HCT116 (cell line): Measurements from ENCODE around the gene BRD7.

Experiments
- ATF3 ChIP-seq: IDR thresholded peaks from 2 replicates; pipeline ENCODE4 v1.6.1; 2012
- CEBPB ChIP-seq: IDR thresholded peaks from 2 replicates; pipeline ENCODE4 v1.6.1; 2012; ENCODE audit warnings: low read depth
- CTCF ChIP-seq, 3 experiments: fragments of 200-600 bp in 1 of 3; sonication (generic) in 1 of 3; IDR thresholded peaks in 2 of 3; conservative IDR thresholded peaks in 1 of 3; 2 replicates each; pipeline ENCODE4 v1.5.1; 2012 to 2017; ENCODE audit warnings: low read depth in 2 of 3, low read length in 2 of 3, antibody characterized with exemption in 1 of 3, borderline replicate concordance in 1 of 3, control low read depth in 1 of 3, mild to moderate bottlenecking in 1 of 3, mixed read lengths in 1 of 3, mixed run types in 1 of 3, moderate library complexity in 1 of 3; ENCODE audit not compliant: insufficient read depth in 1 of 3
- EZH2phosphoT487 ChIP-seq: fragments of 200-600 bp; IDR thresholded peaks from 2 replicates; pipeline ENCODE4 v1.6.1; 2018; ENCODE audit warnings: antibody characterized with exemption, borderline replicate concordance
- POLR2A ChIP-seq: IDR thresholded peaks from 2 replicates; pipeline ENCODE4 v1.7.0; 2011; ENCODE audit warnings: borderline replicate concordance; ENCODE audit not compliant: insufficient read depth, insufficient read length; ENCODE audit errors: extremely low read depth
- SIN3A ChIP-seq: IDR thresholded peaks from 2 replicates; pipeline ENCODE4 v1.6.1; 2012; ENCODE audit warnings: low read depth
- ZNF274 ChIP-seq: fragments of 200-500 bp; sonication (Bioruptor generic); IDR thresholded peaks from 2 replicates; pipeline ENCODE4 v1.6.1; 2014; ENCODE audit warnings: mild to moderate bottlenecking, low read depth, low read length, inconsistent platforms

- no peak for TF ChIP-seq CTCF (IDR thresholded peaks at IDR 0.05 in 2 of 3, conservative IDR thresholded peaks at IDR 0.05 in 1 of 3; ENCODE audit: borderline replicate concordance in 1 of 3, insufficient read depth in 1 of 3, low read depth in 2 of 3, low read length in 2 of 3)
- no peak for TF ChIP-seq SIN3A
- TF ChIP-seq POLR2A: no peak
- TF ChIP-seq ZNF274: no peak
- TF ChIP-seq CEBPB: no peak
- TF ChIP-seq EZH2phosphoT487: no peak
- no peak for TF ChIP-seq ATF3
Measured at GRCh38 chr16:50300942-50301625, 67.7 kb downstream of the BRD7 start.
